Measurements from ENCODE around the gene DCLK1.

Gene DCLK1

DNA sequence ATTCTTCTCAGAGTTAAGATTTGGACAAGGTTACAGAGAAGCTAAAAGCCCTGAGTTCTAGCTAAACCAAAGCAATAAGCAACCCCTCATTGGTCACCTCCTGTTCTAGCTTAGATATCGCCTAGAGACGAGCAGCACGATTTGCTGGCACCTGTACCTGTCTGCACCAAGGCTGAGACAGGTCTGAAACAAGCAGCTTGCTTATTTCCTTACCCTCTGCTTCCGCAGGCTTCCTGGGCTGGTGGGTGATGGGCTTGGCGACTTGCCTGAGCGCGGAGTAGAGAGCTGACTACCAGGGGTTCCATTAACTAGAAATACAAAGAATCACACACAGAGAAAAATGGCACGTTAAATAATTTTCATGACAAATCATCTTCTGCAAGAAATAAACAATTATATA, 276.9 kb downstream of the DCLK1 start:
- DNase-seq = no peak

DNA sequence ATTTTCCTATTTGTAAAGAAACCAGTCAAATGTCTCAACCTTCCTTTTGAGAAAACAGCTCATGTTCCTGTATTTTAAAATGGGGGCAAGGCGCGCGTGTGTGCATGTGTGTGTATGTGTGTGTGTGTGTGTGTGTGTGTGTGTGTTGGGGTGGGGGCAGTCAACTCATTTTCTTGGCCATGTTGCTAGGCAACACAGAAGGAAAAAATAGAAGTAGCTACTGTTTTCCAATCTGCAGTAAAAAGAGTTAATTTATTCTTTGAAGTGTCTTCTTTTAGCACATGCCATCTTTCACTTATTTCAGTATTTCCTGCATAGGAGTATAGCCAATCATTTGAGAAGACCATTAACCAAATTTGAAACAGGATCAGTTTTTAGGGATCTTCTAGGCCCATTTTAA, 279.3 kb downstream of the DCLK1 start:
- DNase-seq = no peak

DNA sequence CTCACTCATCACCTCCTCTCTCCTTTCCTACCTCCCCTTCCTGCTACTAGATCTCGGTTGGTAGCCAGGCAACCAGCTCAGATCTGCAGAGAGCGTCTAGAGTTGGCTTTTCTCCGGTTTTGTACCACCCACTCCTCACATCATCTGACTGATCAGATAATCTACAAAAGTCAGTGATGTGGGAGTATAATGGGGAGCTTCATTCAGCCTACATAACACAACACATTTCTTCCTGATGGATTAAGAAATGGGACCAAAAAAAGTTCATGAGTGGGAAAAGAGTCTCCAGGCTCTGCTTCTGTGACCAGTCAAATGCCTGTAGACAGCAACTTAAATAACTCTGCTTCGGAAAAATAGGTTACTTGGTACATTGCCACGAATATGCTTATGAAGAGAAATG, 279.8 kb downstream of the DCLK1 start:
- no peak for DNase-seq

DNA sequence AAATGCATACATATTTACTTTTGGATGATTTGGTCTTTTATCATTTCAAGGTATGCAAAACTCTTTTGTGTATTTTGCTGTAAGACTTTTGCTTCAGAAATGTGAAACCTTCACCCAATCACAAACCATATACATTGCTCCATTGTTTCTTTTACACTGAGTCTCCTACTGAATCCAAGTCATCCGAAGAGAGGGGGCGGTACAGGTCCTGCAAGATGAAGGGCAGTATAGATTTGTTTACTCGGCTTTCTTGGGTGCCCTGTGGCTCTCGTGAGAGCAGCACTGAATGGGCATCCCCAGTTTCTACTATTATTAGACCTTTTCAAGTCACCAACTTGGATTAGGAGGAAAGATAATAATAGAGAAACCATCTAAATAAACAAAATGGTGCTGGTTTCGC, 280.6 kb downstream of the DCLK1 start:
- no peak for DNase-seq

DNA sequence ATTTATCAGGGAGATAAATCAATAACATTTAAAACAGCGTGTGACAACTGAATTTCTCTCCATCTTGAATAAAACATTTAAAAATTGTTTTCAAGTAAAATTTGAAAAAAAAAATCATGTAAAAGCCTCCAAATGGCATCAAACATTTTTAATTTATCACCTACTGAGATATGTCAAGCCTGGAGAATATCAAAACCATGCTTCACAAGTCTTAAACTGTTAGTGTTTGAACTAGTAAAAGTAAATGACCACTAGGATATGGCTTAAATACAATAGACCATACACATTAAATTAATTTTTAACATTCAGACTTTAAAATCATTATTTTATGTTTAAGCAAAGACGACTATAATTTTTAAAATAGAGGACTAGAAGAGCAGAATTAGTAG, 281.9 kb downstream of the DCLK1 start:
- no peak for DNase-seq

DNA sequence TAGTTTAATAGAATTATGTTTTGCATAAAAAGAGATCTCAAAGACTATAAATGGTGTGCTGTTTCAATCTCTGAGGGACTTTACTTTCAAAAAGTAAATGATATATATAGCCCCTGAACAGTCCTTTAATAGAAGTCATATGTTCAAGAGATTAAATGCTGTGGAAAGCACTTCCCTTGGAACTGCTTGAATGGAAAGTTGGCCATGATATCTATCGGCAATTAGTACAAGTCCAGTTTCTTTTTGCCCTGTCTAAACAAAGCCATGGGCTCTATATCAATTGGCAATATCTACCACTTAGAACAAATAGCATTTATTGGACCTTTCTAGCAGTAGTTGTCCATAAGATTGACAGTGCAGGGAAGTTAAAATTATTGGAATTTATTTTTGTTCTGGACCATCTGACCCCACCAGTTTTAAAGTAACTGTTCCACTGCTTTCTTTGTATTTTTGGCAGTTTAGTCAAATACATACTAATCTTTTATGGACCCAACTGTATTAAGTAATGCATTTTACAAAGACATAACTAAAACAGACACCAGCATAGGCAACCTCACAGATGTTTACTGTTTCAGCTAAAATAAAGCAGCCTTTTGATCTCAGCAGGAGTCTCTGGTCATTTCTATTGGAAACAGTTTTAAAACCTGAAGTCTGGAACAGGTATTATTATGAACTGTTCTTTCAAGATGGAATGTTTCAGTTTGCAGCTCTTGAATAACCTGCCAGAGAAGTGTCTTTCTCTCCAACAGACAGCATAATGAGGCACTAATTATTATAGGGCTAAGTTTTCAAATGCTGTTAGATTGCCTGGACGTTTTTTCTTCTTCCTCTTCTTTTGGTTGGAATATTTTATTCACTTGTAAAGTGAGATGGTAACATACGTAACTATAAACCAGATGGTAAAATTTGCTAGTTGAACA, 282.6 kb downstream of the DCLK1 start:
- DNase-seq = no peak

DNA sequence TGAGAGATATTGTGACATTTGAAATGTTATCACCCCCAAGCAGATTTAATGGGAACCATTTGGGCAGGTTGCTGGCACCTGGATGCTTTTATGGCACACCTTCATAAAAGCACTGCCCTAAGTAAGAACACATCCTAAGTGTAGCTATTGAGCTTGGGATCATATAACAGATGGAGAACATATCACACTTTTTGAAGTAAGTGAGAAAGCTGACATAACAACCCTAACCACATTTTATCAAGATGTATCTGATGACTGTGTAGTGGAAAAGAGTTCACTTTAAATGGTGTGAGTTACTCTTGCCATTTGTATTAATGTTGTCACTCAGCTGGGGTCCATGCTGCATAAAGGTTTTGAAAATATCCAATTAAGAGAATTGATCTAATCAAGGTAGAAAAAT, 287.9 kb downstream of the DCLK1 start:
- no peak for DNase-seq

DNA sequence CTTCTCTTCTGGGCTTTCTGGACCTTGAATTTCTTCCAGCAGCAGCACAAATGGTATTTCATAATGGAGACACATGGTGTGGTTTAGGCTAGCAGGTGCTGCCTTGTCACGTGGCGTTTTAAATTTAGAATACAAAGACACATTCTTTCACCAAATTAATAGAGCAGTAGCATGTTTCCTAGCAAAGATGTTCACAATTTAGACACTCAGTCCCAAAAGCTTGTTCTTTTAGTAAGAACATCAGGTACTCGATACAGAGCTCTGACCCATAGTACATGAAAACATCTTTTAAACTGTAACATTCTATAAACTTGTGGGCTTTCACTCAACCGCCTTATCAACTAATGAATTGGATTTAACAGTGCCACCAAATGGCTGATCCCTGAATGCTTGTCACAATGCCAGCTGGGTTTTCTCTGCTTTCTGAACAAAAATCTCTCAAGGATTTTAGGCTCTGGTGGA, 290.1 kb downstream of the DCLK1 start:
- DNase-seq = no peak

DNA sequence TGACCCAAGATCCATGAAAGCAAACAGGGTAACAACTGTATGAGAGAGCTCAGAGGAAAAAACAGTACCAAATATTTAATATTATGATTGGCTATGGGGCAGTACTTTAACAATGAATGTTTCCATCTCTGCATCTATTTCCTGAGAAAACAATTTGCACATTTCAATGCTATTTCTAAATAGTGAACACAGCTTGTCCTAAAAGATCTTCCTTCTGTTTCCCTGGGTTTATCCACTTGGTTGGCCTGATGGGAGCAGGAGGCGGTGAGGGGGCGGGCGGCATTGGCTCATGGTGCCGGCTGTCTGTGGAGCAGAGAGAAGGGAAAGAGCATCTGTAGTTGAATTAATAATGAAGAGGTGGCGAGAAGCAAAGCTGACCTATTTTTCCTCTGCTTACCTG, 291.4 kb downstream of the DCLK1 start:
- DNase-seq = no peak

DNA sequence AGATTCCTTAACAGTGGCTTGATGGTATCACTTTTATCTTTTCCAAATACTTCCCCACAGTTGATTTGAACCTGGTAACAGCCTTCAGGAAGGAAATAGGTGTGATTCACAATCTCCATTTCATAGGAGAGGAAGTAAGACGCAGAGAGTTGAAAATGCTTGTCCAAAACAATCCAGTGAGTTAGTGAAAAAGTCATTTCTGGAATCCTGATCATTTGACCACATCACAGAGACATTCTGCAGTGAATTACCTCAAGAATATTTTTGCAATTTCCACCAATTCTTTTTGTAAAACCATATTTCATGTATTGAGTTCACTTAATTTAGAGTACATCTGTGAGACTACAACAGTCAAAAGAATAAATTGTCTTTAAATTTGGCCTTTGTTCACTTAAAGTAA, 292.8 kb downstream of the DCLK1 start:
- DNase-seq = no peak

DNA sequence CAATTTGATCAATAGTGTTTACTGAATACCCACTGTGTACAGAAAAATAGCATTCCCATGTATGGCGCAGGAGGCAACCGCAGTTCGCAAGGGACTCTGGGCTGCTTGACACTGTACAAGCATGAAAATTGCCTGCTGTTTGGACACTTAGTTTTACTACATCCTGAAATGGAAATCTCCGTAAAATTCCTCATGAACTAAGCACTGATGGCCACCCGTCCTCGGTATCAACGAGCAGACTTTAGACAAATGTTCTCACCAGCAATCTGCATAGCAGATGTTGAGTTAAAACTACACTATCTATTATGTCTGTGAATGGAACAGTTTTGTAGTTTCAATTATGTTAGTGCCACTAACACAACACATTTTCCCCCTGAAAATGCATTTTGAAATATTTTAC, 294.7 kb downstream of the DCLK1 start:
- DNase-seq = no peak

DNA sequence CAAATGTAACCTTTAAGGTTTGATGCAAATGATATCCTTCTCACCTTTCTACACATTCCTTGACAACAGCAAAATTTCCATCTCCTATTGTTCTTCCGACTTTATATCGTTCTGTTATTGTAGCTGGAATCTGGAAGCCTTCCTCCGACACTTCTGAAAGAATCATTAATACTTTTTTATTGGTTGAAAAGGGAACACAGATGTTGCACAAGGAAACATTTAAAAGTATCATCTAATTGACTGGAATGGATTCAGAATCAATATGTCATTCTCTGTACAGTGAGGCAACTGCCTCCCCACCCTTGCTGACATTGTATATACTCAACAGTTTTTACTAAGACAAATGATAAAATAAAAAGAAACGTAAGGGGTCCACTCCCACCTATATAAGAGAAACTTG, 295.2 kb downstream of the DCLK1 start:
- no peak for DNase-seq

DNA sequence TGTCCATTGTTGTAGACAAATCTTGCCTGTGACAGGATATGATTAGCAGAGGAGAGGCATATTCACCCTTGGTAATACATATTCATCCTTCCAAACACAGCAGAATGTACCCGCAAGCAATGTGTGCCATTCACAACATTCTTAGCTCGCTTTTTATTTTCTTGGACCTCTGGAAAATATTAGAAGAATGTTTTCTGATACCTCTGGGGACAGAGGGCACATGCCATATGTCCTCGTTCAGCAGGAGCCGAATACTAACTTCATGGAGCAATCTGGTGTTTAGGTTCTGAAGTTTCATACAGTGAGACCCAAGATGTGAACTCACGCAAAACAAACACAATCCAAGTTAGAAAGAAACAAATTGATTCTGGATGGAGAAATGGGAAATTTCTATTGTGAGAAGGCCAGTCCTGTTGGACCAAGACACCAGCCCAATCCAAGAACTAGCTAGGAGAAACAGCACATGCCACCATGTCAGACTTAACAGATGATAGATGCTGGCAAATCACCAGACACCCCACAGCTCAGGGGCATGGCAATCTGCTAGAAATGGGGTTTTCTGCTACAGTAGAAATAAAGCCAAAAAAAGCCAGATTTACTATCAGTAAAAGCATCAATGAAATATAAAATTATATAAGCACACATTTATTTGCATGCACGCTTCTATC, 297.4 kb downstream of the DCLK1 start:
- DNase-seq = no peak

DNA sequence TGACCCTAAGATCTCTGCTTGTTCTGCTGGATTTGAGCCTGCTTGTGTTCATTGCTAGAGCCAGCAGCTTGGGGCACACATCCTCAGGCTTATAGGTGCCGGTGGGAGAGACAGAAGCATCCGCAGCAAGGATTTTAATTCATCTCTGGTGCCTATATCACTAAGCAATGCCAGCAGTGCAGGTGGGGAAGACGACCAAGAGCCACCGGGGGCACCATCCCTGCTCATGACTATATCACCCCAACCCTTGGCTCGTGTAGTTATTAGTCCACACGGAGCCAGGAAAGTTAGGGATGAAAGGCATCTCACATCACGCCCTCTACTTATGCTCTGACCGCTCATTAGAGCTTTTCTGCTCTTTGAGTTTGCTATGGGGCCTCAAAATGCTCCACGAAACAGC, 298.2 kb downstream of the DCLK1 start:
- no peak for DNase-seq

DNA sequence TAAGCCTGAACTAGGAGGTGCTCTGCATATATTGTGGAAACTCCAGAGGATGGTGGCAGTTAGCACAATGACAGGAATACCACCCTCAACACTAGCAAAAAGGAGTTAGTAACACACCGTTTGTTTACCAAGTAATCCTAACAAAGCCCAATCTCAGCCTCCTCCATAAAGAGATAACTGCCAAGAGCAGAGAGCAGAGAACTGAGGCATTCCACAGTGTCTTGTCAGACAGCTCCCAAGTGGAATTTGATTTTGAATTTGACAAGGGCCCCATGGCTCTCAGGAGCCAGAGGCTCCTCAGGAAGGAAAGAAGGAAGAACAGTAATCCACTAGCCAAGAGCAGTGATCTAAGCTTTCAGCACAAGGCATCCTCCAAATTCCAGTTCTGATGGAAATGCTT, 298.6 kb downstream of the DCLK1 start:
- DNase-seq = no peak

DNA sequence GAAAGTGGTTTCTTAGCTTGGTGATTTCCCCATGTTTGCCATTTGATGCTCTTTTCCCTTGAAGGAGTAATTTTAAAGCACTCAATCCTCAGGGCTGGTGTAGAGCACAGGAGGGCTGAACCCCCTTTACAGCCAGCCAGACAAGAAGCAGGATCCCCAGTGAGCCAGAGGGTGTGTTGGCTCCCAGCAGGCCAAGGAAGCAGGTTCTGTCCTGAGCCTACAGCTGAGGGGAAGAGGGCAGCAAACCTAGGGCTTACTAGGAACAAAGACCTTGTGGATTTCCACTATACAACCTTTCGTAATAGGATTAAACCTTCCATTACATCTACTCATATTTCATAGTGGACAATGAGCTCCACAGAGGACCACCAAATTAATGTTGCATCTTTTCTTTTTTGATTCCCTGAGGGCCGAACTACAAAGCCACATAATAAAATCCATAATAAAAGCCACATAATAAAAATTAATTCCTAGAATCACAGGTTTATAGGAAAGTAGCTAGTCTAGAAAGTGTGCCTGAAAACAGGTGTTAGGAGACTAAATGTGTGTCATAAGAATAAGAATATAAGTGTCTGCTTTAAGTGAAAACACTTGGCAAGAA, 300.2 kb downstream of the DCLK1 start:
- no peak for DNase-seq

DNA sequence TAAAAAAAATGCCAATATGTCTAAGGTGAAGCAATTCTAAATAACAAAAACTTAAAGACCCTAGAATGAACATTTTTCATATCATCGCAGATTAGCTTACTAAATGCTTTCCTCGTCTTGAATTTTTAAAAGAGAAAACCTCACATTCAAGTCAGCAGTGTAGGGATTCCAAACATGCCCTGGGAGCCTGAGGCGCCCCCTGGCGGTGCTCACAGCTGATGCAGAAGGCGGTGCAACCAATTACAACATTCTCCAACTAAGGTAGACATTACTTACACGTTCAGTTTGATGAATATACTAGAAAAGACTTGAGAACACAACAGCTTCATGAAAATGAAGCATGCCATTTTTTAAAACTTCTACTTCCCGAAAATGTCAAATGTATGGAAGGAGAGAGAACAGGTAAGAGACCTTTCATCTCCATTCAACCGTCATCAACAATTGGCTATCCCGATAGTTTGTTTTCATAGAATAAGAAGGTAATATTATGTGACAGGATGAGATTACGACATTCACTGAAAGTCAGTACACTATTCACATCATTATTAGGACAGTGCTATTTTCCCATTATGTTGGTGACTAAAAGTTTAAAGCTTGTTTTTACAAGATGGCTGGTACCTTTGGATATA, 304.4 kb downstream of the DCLK1 start:
- no peak for DNase-seq

DNA sequence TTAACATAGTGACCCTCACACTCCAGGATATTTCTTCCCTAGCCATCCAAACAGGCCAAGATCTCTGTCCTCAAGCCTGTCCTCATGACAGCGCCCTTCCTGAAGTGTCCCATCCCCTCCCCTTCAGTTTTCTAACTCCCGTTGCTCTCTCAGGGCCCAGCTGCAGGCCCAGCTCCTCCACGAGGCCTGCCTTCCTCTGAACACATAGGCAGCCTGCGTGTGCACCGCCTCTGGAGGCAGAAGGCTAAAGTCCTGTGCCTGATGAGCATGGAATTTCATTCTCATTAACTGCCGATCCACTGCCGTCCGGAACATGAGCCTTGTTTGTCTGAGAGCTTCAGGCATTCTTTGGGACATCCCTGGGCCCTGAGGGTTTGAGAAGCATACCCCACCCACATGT, 306.4 kb downstream of the DCLK1 start:
- no peak for DNase-seq

DNA sequence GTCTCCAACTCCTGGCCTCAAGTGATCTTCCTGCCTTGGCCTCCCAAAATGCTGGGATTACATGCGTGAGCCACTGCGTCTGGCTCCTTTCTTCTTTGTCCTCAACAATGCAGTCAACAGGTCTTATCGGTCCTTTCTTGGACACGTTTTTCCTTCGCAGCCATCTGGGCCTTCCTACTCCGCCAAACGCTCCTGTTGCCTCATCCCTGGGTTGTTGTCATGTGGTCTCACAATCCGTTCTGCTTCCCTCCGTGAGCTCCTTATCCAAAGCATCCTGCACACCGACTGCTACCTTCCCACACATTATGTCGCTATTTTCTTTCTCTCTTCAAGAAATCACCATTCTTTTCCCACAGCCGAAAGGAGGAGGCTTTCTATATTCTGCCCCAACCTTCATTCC, 306.8 kb downstream of the DCLK1 start:
- no peak for DNase-seq

DNA sequence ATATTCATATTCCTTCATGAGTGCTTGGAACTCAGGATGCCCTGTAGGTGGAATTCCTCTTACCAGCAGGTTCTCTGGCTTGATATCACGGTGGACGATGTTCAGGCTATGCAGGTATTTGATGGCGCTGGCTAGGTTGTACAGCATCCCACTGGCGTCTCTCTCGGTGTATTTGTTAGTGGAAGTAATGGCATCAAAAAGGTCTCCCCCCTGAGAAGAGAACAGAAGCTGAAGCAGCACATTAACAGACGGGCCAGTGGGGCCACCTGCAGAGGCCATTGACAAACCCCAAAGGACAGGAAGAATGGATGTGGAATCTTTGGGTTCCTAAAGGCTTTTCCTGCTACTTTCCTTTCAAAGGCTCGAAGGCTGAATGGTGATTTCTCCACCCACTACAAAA, 308.5 kb downstream of the DCLK1 start:
- DNase-seq = no peak

DNA sequence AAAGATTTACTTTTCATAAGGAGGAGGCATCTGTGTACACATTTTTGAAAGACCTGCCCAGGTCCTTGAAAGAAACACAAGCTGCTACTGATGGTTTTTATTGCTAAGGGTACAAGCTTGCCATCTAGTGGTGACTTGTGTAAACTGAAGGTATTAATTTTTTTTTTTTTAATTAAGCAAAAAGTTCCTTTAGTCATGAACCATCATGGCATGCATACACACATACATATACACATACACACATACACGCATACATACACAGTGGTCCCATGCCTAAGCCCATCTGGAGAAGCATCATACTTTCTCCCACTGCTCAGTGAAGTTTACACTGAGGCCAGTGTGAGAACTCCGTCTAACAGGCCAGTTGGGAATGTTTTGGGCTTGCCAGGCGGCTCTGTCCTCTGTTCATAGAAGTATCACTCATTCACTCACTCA, 312.5 kb downstream of the DCLK1 start:
- DNase-seq = peak; percentile 35

DNA sequence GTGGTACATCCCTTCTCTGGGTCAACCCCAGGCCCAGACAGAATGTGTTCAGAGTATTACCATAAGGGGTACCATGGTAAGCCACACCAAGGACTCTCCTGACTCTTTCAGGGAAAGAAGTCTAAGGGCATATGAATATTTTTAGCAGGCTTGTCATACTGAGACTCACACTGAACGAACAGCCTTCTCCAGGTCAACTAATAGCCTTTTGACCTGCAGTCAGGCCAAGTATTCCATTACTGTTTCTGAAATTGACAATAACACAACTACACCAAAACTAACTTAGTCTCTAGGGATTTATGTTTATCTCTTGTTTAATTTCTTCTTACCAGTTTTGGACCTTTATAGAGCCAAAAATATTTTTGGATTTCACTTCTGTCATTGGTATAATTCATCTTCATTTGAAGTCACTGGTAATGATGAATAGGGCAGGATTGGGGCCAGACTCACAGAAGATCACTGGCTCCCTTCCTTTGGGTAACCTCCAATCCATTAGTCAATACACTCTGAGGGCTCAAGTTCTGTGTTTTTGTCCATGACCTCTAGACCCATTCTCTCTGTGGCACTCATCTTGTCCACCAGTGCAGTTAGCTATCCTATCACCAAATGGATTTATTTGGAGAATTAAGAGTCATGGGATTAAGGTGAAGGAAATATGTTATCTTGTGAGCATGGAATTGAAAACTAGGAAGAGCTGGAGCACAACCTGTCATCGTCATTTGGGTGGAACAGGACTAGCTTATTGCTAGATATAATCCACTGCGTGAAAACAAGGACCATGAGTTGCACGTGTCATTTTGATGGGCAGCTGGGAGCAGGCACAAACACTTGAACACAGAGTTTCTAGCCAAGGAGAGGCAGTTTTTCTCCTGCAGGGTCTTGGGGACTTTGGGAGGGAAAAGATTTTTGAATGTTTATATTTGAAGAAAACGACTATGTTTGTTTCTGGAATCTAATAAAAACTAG, 313.3 kb downstream of the DCLK1 start:
- no peak for DNase-seq

Measured in NCI-H510A treated with DMSO at 0.1 percent for 48 hours (cell line).